Stimulated activated CD4-positive, alpha-beta T cell treated with anti-CD3 and anti-CD28 coated beads, Interleukin-12 subunit alpha, Interleukin-12 subunit beta, amount 100 ng/mL, for 4 hours (primary cell): ENCODE measurements around the gene MYCL.
"Not testable (repeated sequence)": the region's sequence is repeated elsewhere in the genome, so short reads cannot be mapped to it uniquely, and the experiment has no call there.

Source experiments
- DNase-seq: peaks from one replicate; pipeline ENCODE4 v3.0.0-alpha.2; 2020

MYCL gene

GRCh38 chr1:39890273-39890672 lies 11.4 kb downstream of the MYCL start:
- DNase-seq = no peak

DNA sequence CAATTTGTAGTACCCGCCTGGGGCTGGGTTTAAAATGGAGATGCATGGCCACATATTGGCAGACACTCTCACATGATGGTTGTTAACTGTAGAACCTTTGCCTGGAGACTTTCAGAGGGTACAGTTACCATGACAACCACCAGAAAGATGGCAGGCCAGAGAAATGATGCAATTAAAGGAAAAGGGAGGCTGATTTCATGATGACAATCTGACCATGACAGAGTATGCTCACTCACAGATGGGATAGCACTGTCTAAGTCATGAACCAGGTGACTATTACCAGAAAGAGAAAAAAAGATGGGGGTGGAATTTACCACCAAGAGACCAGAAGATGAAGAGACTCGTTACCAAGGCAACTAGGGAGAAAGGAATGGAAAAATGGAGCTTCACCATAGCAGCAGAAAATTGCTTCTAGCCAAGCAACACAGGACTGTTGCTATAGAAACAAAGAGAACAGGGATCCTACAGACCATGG lies 14.9 kb downstream of the MYCL start:
- no peak for DNase-seq

- no peak for DNase-seq
These were observed 16.2 kb downstream of the MYCL start for GRCh38 chr1:39885516-39885915.

GRCh38 chr1:39882152-39882551 lies 19.6 kb downstream of the MYCL start:
- no peak for DNase-seq

DNA sequence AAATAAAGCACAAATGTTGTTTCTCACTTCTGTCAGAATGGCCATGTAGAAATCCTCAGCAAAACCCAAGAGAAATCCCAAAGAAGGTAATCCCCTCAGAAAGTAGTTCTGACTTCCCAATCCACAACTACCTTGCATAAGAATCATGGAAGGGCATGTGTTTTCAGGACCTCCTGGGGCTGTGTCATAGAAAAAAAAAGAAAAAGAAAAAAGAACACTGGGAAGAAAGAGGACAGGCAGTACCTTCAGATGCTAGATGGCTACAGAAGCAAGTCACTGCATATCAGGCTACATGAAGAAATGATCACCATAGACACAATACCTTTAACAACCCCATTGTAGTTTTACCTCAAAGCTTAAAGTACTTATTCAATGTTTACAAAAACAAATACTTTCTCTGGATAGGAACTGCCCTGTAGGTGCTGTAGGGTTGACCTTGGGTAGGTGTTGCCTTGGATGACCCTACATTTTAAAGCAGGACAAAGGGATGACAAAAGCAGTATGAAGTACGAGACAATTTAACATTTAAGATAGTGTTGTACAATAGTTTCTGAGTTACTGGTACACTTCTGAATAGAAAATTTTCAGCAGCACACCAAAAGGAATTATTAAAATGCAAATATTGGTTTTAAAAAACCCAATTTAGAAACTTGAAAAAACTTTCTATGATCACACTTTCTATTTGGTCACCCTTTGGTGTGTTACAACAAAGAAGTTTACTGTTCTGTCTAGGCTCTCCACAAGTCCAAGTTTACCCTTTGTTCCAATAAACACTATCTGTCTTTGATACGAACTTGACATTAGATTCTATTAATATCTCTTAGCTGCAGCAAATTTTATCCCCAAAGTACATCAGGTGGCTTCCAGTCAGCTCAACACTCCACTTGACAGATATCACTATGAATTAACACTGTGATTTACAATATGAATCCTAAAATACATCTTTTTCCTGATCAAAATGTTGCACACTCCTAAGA lies 23.4 kb downstream of the MYCL start:
- no peak for DNase-seq

- DNase-seq = no peak
These were observed 24.4 kb downstream of the MYCL start for GRCh38 chr1:39877231-39877778.

DNA sequence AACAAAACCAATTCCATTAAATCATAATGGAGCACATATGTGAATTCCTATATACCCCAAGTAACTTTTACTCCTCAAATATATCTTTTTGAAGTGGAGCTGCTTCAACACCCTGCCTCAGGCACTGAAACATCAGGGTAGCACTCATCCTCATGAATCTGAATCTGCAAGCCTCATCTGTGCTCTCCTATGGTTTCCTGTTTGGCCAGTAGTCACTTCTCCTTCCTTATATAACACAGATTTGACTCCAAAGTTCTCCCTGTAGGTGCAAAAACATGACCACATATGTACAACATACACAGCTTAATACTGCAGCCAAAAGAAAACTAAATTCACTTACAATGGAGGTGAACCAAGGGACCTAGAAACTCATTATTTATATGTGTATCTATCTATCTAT lies 25.6 kb downstream of the MYCL start:
- no peak for DNase-seq

GRCh38 chr1:39872698-39873097 lies 29.0 kb downstream of the MYCL start:
- DNase-seq = no peak

GRCh38 chr1:39871796-39872195 lies 29.9 kb downstream of the MYCL start:
- DNase-seq = no peak

DNA sequence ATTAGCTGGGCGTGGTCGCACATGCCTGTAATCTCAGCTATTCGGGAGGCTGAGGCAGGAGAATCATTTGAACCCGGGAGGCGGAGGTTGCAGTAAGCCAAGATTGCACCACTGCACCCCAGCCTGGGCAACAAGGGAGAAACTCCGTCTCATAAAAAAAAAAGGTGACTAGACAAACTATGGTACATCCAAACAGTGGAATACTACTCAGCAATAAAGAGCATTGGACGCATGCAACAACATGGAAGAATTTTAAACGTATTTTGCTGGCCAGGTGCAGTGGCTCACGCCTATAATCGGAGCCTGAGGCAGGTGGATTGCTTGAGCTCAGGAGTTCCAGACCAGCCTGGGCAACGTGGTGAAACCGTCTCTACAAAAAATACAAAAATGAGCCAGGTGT lies 30.7 kb downstream of the MYCL start:
- not testable (repeated sequence) for DNase-seq

DNA sequence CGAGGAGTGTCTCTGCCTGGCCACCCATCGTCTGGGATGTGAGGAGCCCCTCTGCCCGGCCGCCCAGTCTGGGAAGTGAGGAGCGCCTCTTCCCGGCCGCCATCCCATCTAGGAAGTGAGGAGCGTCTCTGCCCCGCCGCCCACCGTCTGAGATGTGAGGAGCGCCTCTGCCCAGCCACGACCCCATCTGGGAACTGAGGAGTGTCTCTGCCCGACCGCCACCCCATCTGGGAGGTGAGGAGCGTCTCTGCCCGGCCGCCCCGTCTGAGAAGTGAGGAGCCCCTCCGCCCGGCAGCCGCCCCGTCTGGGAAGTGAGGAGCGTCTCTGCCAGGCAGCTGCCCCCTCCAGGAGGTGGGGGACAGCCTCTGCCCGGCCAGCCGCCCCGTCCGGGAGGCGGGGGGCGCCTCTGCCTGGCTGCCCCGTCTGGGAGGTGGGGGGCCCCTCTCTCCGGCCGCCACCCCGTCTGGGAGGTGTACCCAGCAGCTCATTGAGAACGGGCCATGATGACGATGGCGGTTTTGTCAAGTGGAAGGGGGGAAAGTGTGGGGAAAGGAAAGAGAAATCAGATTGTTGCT lies 32.1 kb downstream of the MYCL start:
- DNase-seq = not testable (repeated sequence)

DNA sequence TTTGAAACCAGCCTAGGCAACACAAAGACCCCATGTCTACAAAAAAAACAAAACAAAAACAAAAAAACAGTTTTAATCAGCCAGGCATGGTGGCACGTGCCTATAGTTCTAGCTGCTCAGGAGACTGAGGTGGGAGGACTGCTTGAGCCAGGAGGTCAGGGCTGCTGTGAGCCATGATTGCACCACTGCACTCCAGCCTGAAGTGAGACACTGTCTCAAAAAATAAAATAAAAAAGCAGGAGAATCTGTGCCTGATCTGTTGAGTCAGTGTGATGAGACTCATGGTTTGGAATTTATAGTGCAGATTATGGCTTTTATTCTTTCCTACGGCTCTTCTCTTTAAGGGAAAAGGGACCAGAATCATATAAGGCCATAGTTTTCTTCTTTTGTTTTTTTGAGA lies 35.0 kb downstream of the MYCL start:
- DNase-seq = no peak

- DNase-seq = no peak
These were observed 36.0 kb downstream of the MYCL start for GRCh38 chr1:39865762-39866161.

GRCh38 chr1:39863177-39863576 lies 38.5 kb downstream of the MYCL start:
- DNase-seq = no peak

GRCh38 chr1:39861003-39861402 lies 40.7 kb downstream of the MYCL start:
- DNase-seq = no peak

- DNase-seq = no peak
These were observed 41.6 kb downstream of the MYCL start for GRCh38 chr1:39859859-39860812.

- no peak for DNase-seq
These were observed 43.4 kb downstream of the MYCL start for GRCh38 chr1:39858315-39858714.

DNA sequence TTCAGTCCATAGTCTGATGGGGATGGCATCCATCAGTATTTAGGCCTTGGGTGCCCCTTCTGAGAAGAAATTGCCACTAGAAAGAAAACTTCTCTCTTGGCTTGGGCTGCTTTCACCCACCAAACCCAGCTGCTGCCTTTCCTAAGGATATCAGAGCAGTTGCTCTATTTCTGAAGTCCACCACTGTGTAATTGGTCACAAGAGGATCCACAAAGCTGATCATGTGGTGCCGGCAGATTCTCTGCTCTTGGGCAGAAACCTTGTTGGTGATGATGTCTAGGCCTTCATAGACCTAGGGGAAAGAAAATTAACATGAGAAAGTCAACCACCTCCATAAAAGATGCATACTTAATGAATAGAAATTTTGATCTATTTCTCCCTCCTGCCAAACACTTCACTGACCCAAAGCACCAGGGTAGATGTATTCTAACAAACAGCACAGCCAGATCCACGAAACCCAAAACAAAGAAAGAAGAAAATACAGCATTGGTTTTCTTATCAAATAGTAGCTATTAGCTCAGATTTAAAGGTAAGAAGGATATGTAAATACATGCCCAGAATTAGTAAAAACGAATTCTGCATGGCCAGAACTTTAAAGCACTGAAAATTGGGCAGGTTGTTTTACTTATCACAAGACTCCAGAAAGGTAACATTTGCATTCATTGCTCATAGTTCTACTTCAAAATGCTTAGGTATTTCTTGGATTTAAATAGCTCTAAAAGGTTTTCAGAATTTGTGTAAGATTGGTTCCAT lies 44.4 kb downstream of the MYCL start:
- no peak for DNase-seq

GRCh38 chr1:39854738-39855137 lies 47.0 kb downstream of the MYCL start:
- DNase-seq = peak; percentile 13

DNA sequence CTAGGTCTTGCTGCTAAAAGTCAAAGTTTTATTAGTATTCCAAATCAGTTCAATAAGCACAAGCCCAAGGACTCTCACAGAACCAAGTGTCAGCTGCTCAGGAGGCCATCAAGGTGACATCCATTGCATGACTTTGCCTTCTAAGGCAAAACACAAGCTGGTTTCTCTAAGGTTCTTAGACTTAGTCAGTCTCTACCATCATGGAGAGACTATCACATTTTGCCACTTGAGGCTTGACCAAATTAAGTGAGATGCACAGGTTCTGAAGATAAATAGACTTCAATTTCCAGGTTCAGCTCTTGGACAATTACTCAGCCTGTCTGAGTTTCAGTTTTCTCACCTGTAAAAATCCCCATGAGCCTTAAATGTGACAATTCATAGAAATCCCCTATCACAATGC lies 47.4 kb downstream of the MYCL start:
- DNase-seq = no peak

GRCh38 chr1:39852876-39853275 lies 48.8 kb downstream of the MYCL start:
- no peak for DNase-seq

DNA sequence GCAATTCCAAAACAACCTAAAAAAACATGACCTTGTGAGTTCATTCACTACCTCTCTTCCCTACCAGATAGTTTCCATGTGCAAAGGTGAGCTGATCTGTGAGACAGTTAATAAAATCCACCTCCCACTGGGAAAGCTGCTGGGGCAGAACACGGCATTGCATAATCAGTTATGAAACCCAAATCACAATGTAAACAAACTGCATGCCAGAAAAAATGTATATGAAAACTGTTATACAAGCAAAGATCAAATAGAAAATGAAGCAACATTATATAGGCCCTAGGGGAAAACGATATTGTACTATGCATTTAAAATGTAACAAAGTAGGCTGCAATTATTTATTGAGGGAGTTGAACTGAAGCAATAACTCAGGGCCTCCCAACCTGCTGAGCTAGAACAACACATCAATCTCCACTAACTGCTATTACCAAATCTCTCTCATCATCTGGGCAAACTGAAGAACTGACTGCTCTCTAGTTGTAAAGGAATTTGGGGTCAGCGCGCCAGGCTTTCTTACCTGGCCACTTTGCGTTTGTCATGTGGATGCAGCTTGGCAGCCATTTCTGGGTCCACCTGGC lies 49.4 kb downstream of the MYCL start:
- no peak for DNase-seq
